ENCODE data around the gene OCLN. TPM values are rescaled to one million over a fixed set of nuclear protein-coding genes. Genes with fewer than 3 reads are reported as not detected.

The OCLN gene
- polyA plus RNA-seq, 3 donors, result 29.5 to 46.1 (median 43.5) TPM

Other genes starting within 250 kb of the OCLN start
- 10 to 100 TPM in 2 of 3 donors, 1 to 10 TPM in 1; 8.5 to 14.9 (median 12.3) TPM for gene CCDC125, start 160.0 kb upstream of the OCLN start, polyA plus RNA-seq (ENCODE audit: insufficient read length in 3 of 3)
- 10 to 100 TPM; 65.9 to 70.6 (median 66.0) TPM for gene AK6, start 123.3 kb upstream of the OCLN start, polyA plus RNA-seq (ENCODE audit: insufficient read length in 3 of 3)
- 10 to 100 TPM; 49.5 to 55.0 (median 52.8) TPM for gene TAF9, start 123.3 kb upstream of the OCLN start, polyA plus RNA-seq (ENCODE audit: insufficient read length in 3 of 3)
- 10 to 100 TPM; 32.2 to 39.3 (median 37.2) TPM for gene RAD17, start 123.0 kb upstream of the OCLN start, polyA plus RNA-seq (ENCODE audit: insufficient read length in 3 of 3)
- gene MARVELD2, start 77.7 kb upstream of the OCLN start, polyA plus RNA-seq (ENCODE audit: insufficient read length in 3 of 3), result 10 to 100 TPM; 23.8 to 33.7 (median 25.1) TPM
- gene GTF2H2C, start 67.4 kb downstream of the OCLN start, polyA plus RNA-seq (ENCODE audit: insufficient read length in 3 of 3), result 10 to 100 TPM; 32.9 to 71.5 (median 67.5) TPM